Neural cell (in vitro differentiated cells): Measurements from ENCODE around the gene ADGRB2. TPM values are rescaled to one million over a fixed set of nuclear protein-coding genes. Genes with fewer than 3 reads are reported as not detected.

Experiments used
- H2AFZ ChIP-seq: fragments of 200-600, 300-800 bp; sonication (generic), shearing (Covaris generic); 2 replicates; pipeline ENCODE4 v1.6.0; 2014; ENCODE audit warnings: low read depth, mild to moderate bottlenecking, antibody characterized with exemption, low read length, moderate library complexity
- H3F3A ChIP-seq: fragments of 200-600 bp; shearing (Covaris generic); 2 replicates; pipeline ENCODE4 v1.6.1; 2016; ENCODE audit warnings: mild to moderate bottlenecking, moderate library complexity, mixed read lengths, antibody characterized with exemption, low read length; ENCODE audit not compliant: insufficient read depth, poor library complexity, severe bottlenecking
- H3K27ac ChIP-seq: fragments of 200-600, 300-800 bp; sonication (generic), shearing (Covaris generic); 2 replicates; pipeline ENCODE4 v1.5.1; 2014; ENCODE audit warnings: mild to moderate bottlenecking, low read length, moderate library complexity
- H3K27me3 ChIP-seq: fragments of 300-800, 200-600 bp; sonication (generic), shearing (Covaris generic); 2 replicates; pipeline ENCODE4 v1.6.0; 2014; ENCODE audit warnings: mild to moderate bottlenecking, low read depth, low read length, moderate library complexity; ENCODE audit not compliant: insufficient read depth
- H3K36me3 ChIP-seq: fragments of 300-800, 200-600 bp; sonication (generic), shearing (Covaris generic); 2 replicates; pipeline ENCODE4 v1.5.1; 2014; ENCODE audit warnings: mild to moderate bottlenecking, antibody characterized with exemption, low read length, moderate library complexity; ENCODE audit not compliant: insufficient read depth
- H3K4me2 ChIP-seq: fragments of 300-800, 200-600 bp; sonication (generic), shearing (Covaris generic); 2 replicates; pipeline ENCODE4 v1.6.0; 2014; ENCODE audit warnings: mild to moderate bottlenecking, low read length
- H3K4me3 ChIP-seq: fragments of 300-800, 200-600 bp; sonication (generic), shearing (Covaris generic); 2 replicates; pipeline ENCODE4 v1.5.1; 2014; ENCODE audit warnings: mild to moderate bottlenecking, low read length, moderate library complexity
- H3K79me2 ChIP-seq: fragments of 200-600 bp; shearing (Covaris generic); replicated peaks from 2 replicates; pipeline ENCODE4 v1.6.0; 2014; ENCODE audit warnings: mild to moderate bottlenecking, low read length, moderate library complexity; ENCODE audit not compliant: insufficient read depth
- H3K9ac ChIP-seq: fragments of 300-800, 200-600 bp; sonication (generic), shearing (Covaris generic); 2 replicates; pipeline ENCODE4 v1.6.1; 2016; ENCODE audit warnings: mild to moderate bottlenecking, low read length, mixed read lengths
- H3K9me2 ChIP-seq: fragments of 200-600 bp; shearing (Covaris generic); 2 replicates; pipeline ENCODE4 v1.6.1; 2016; ENCODE audit warnings: mild to moderate bottlenecking, low read length, mixed read lengths; ENCODE audit not compliant: insufficient read depth
- H3K9me3 ChIP-seq: fragments of 200-600, 300-800 bp; sonication (generic), shearing (Covaris generic); 2 replicates; pipeline ENCODE4 v1.6.1; 2016; ENCODE audit warnings: mild to moderate bottlenecking, mixed run types, low read length, moderate library complexity, mixed read lengths
- H4K20me1 ChIP-seq: fragments of 200-600 bp; shearing (Covaris generic); 2 replicates; pipeline ENCODE4 v1.6.1; 2016; ENCODE audit warnings: mild to moderate bottlenecking, mixed run types; ENCODE audit not compliant: insufficient read depth
- EP300 ChIP-seq: fragments of 450-650 bp; conservative IDR thresholded peaks from 2 replicates; pipeline ENCODE4 v1.6.1; 2014; ENCODE audit warnings: antibody characterized with exemption, mild to moderate bottlenecking, moderate library complexity; ENCODE audit not compliant: poor library complexity, severe bottlenecking
- EZH2 ChIP-seq: fragments of 200-600, 300-800 bp; shearing (Covaris generic), sonication (generic); IDR thresholded peaks from 2 replicates; pipeline ENCODE4 v1.6.1; 2014; ENCODE audit warnings: antibody characterized with exemption, low read length, borderline replicate concordance, mild to moderate bottlenecking; ENCODE audit not compliant: insufficient read depth, poor library complexity, severe bottlenecking
- MXI1 ChIP-seq: fragments of 450-650 bp; conservative IDR thresholded peaks from 2 replicates; pipeline ENCODE4 v1.6.1; 2014; ENCODE audit warnings: antibody characterized with exemption, mild to moderate bottlenecking; ENCODE audit not compliant: poor library complexity, severe bottlenecking
- POLR2AphosphoS5 ChIP-seq: IDR thresholded peaks from 2 replicates; pipeline ENCODE4 v1.6.1; 2012
- RAD21 ChIP-seq: fragments of 450-650 bp; conservative IDR thresholded peaks from 2 replicates; pipeline ENCODE4 v1.6.1; 2014; ENCODE audit warnings: antibody characterized with exemption, mild to moderate bottlenecking, moderate library complexity
- SMC3 ChIP-seq: fragments of 450-650 bp; conservative IDR thresholded peaks from 2 replicates; pipeline ENCODE4 v1.6.1; 2014; ENCODE audit warnings: antibody characterized with exemption, mild to moderate bottlenecking, moderate library complexity; ENCODE audit not compliant: poor library complexity
- TAF1 ChIP-seq: IDR thresholded peaks from 2 replicates; pipeline ENCODE4 v1.6.1; 2012; ENCODE audit warnings: low read depth
- polyA plus RNA-seq: library from polyadenylated mRNA; depleted of rRNA; stranded (reverse); fragments of >200 nt; gene quantifications from 2 replicates; pipeline ENCODE4 v1.2.3, GENCODE V29; 2014
- TF ChIP-seq, protein P1 (sequence below): IDR thresholded peaks from 2 replicates; pipeline ENCODE4 v1.6.1; 2012; ENCODE audit warnings: borderline replicate concordance
- TF ChIP-seq, protein P2 (sequence below): fragments of 450-650 bp; IDR thresholded peaks from 2 replicates; pipeline ENCODE4 v1.5.1; 2014; ENCODE audit warnings: antibody characterized with exemption, mild to moderate bottlenecking, moderate library complexity; ENCODE audit not compliant: poor library complexity, severe bottlenecking

ADGRB2 gene
- polyA plus RNA-seq, 1 donor from 2014 or later, result 45.0 TPM

DNA sequence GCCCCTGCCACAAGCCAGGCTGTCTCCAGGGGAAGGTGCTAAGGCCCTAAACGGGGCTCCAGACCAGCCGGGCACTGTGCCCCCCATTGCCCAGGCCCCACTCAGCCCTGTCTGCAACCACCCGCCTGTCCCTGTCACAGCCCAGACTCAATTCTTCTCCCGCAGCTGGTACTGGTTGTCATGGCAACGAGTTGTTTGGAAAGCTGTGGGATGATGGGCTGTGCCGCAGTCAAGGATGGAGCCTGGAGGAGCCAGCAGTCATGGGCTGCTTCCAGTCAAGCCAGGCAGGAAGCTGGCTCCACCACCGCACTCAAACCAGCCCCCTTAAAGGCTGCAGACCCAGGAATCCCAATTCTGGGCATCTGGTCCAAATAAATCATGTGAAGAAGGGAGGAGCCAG lies 47.5 kb upstream of the ADGRB2 start:
- Histone ChIP-seq H3K27ac (peak overlapping the region; percentile 74), H3K27me3 (no peaks in the 10 kb centered on the region), H2AFZ (peak overlapping the region; percentile 53), H3K9me2 (no peaks in the 10 kb centered on the region), H3K36me3 (no peaks in the 10 kb centered on the region), H3K79me2 (no peaks in the 10 kb centered on the region), H3K4me3 (peak overlapping the region; percentile 51), H4K20me1 (no peaks in the 10 kb centered on the region), H3K9me3 (no peaks in the 10 kb centered on the region), H3K4me2 (peak overlapping the region; percentile 60), H3F3A (no peaks in the 10 kb centered on the region), H3K9ac (peak overlapping the region; percentile 44)
- peak; percentile 66 for TF ChIP-seq POLR2AphosphoS5
- TF ChIP-seq MXI1, result peak; percentile 32
- peak; percentile 70 for TF ChIP-seq EP300
- TF ChIP-seq SMC3, result peak; percentile 31
- peak; percentile 36 for TF ChIP-seq TAF1
- peak; percentile 39 for TF ChIP-seq RAD21
- no peak for TF ChIP-seq EZH2
- TF ChIP-seq, protein P1, sequence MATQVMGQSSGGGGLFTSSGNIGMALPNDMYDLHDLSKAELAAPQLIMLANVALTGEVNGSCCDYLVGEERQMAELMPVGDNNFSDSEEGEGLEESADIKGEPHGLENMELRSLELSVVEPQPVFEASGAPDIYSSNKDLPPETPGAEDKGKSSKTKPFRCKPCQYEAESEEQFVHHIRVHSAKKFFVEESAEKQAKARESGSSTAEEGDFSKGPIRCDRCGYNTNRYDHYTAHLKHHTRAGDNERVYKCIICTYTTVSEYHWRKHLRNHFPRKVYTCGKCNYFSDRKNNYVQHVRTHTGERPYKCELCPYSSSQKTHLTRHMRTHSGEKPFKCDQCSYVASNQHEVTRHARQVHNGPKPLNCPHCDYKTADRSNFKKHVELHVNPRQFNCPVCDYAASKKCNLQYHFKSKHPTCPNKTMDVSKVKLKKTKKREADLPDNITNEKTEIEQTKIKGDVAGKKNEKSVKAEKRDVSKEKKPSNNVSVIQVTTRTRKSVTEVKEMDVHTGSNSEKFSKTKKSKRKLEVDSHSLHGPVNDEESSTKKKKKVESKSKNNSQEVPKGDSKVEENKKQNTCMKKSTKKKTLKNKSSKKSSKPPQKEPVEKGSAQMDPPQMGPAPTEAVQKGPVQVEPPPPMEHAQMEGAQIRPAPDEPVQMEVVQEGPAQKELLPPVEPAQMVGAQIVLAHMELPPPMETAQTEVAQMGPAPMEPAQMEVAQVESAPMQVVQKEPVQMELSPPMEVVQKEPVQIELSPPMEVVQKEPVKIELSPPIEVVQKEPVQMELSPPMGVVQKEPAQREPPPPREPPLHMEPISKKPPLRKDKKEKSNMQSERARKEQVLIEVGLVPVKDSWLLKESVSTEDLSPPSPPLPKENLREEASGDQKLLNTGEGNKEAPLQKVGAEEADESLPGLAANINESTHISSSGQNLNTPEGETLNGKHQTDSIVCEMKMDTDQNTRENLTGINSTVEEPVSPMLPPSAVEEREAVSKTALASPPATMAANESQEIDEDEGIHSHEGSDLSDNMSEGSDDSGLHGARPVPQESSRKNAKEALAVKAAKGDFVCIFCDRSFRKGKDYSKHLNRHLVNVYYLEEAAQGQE, result peak; percentile 72
- TF ChIP-seq, protein P2, sequence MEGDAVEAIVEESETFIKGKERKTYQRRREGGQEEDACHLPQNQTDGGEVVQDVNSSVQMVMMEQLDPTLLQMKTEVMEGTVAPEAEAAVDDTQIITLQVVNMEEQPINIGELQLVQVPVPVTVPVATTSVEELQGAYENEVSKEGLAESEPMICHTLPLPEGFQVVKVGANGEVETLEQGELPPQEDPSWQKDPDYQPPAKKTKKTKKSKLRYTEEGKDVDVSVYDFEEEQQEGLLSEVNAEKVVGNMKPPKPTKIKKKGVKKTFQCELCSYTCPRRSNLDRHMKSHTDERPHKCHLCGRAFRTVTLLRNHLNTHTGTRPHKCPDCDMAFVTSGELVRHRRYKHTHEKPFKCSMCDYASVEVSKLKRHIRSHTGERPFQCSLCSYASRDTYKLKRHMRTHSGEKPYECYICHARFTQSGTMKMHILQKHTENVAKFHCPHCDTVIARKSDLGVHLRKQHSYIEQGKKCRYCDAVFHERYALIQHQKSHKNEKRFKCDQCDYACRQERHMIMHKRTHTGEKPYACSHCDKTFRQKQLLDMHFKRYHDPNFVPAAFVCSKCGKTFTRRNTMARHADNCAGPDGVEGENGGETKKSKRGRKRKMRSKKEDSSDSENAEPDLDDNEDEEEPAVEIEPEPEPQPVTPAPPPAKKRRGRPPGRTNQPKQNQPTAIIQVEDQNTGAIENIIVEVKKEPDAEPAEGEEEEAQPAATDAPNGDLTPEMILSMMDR, result no peak

DNA sequence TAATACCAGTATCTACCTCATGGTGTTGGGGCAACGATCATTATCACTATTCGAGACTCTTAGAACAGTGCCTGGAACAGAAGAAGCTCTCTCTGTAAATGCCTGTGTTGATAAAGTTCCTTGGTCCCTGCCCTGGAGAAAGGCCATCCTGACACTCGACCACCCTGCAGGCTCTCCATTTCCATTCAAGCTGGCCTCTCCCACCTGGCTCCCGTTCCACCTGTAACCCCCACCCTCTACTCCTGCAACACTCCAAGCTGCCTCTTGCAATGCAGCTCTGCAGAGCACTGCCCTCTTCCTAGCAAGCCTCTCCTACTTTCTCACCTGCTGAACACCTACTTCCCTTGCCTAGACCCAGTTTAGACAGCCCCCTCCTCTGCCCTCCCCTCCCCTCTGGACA lies 45.6 kb upstream of the ADGRB2 start:
- Histone ChIP-seq H3K9ac (no peak overlapping the region), H3K4me2 (no peak overlapping the region), H3K27me3 (no peaks in the 10 kb centered on the region), H3F3A (no peaks in the 10 kb centered on the region), H3K4me3 (no peak overlapping the region), H3K79me2 (no peaks in the 10 kb centered on the region), H3K9me2 (no peaks in the 10 kb centered on the region), H3K27ac (no peak overlapping the region), H3K36me3 (no peaks in the 10 kb centered on the region), H3K9me3 (no peaks in the 10 kb centered on the region), H2AFZ (no peak overlapping the region), H4K20me1 (no peaks in the 10 kb centered on the region)
- TF ChIP-seq EZH2 (no peak), EP300 (no peak), SMC3 (no peak), POLR2AphosphoS5 (no peak), TAF1 (no peak), RAD21 (no peak), MXI1 (no peak)
- TF ChIP-seq, protein P2, result no peak
- TF ChIP-seq, protein P1, result no peak
